ENCODE data around the gene LIN28B. TPM values are rescaled to one million over a fixed set of nuclear protein-coding genes. Genes with fewer than 3 reads are reported as not detected.
"Not testable (repeated sequence)": the region's sequence is repeated elsewhere in the genome, so short reads cannot be mapped to it uniquely, and the experiment has no call there.

The LIN28B gene
- total RNA-seq, 4 donors from 2014 or later = 0.14 TPM; not detected in 3

DNA sequence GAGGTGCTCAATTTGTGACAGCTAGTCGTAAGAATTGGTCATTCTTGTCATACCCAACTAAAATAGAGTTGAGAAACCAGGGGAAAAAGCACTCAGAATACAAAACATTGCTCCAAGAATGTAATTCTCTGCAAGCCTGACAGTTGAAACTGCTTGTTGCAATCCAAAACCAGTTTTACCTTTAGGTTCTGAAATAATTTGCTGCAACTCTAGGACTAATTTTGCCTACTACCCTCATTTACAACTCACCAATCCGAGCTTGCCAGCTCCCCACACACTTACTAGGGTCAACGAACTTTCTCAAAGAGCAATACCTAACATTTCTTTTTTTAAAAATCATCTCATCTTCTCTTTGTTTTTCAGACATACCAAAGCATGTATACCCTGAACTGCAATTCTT lies 29.7 kb downstream of the LIN28B start:
- intact Hi-C loops (cut with DNase I; ENCODE audit: low total_unique reads) = no loop called here
- no peak for DNase-seq
- H3K27ac ChIP-seq = no peak overlapping the region
- TF ChIP-seq, protein P1, sequence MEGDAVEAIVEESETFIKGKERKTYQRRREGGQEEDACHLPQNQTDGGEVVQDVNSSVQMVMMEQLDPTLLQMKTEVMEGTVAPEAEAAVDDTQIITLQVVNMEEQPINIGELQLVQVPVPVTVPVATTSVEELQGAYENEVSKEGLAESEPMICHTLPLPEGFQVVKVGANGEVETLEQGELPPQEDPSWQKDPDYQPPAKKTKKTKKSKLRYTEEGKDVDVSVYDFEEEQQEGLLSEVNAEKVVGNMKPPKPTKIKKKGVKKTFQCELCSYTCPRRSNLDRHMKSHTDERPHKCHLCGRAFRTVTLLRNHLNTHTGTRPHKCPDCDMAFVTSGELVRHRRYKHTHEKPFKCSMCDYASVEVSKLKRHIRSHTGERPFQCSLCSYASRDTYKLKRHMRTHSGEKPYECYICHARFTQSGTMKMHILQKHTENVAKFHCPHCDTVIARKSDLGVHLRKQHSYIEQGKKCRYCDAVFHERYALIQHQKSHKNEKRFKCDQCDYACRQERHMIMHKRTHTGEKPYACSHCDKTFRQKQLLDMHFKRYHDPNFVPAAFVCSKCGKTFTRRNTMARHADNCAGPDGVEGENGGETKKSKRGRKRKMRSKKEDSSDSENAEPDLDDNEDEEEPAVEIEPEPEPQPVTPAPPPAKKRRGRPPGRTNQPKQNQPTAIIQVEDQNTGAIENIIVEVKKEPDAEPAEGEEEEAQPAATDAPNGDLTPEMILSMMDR (IDR thresholded peaks at IDR 0.05) = no peak
- no peak for TF ChIP-seq POLR2A (IDR thresholded peaks at IDR 0.05)
- no peaks in the 10 kb centered on the region for H3K36me3 ChIP-seq
- H3K4me1 ChIP-seq = no peaks in the 10 kb centered on the region
- no peak overlapping the region for H3K4me3 ChIP-seq
- no peaks in the 10 kb centered on the region for H3K27me3 ChIP-seq
- no peaks in the 10 kb centered on the region for H3K9me3 ChIP-seq

DNA sequence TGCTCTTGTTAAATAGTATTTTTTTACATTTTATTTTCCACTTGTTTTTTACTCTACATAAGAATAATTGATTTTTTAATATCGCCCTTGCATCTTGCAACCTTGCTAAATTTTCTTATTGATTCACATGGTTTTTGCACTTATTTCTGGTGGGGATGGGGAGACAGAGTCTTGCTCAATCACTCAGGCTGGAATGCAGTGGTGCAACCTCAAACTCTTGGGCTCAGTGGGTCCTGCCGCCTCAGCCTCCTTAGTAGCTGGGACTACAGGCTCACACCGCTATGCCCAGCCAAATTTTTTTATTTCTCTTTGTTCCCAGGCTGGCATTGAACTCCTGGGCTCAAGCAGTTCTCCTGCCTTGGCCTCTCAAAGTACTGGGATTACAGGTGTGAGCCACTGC lies 30.3 kb downstream of the LIN28B start:
- no peak for TF ChIP-seq POLR2A (IDR thresholded peaks at IDR 0.05)
- TF ChIP-seq, protein P1 (IDR thresholded peaks at IDR 0.05) = no peak
- intact Hi-C loops (cut with DNase I; ENCODE audit: low total_unique reads) = no loop called here
- no peaks in the 10 kb centered on the region for H3K27me3 ChIP-seq
- H3K4me1 ChIP-seq = no peaks in the 10 kb centered on the region
- no peaks in the 10 kb centered on the region for H3K36me3 ChIP-seq
- no peaks in the 10 kb centered on the region for H3K9me3 ChIP-seq
- no peak for DNase-seq
- H3K27ac ChIP-seq = no peak overlapping the region
- H3K4me3 ChIP-seq = no peak overlapping the region

DNA sequence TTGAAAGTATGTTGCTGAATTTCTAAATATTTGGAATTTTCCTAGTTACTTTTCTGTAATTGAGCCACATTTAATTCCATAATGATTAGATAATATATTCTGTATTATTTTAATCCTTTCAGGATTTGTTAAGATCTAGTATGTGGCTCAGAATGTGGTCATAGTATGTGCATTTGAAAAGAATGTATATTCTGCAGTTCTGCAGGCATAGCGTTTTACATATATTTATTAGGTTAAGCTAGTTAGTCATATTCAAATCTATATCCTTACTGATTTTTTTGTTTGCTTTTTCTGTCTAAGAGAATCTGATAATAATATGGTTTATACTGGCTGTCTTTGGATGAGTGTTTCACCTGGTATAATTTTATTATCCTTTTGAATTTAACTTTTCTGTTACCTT lies 33.2 kb downstream of the LIN28B start:
- no peak overlapping the region for H3K4me3 ChIP-seq
- H3K4me1 ChIP-seq = no peaks in the 10 kb centered on the region
- DNase-seq = no peak
- H3K27ac ChIP-seq = no peak overlapping the region
- H3K27me3 ChIP-seq = no peaks in the 10 kb centered on the region
- no peaks in the 10 kb centered on the region for H3K9me3 ChIP-seq
- H3K36me3 ChIP-seq = no peaks in the 10 kb centered on the region
- TF ChIP-seq, protein P1 (IDR thresholded peaks at IDR 0.05) = no peak
- TF ChIP-seq POLR2A (IDR thresholded peaks at IDR 0.05) = no peak
- intact Hi-C loops (cut with DNase I; ENCODE audit: low total_unique reads) = no loop called here

DNA sequence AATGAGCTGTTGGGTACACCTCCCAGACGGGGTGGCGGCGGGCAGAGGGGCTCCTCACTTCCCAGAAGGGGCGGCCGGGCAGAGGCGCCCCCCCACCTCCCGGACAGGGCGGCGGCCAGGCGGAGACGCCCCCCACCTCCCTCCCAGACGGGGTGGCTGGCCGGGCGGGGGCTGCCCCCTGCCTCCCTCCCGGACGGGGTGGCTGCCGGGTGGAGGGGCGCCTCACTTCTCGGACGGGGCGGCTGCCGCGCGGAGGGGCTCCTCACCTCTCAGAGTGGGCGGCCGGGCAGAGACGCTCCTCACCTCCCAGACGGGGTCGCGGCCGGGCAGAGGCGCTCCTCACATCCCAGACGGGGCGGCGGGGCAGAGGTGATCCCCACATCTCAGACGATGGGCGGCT lies 34.2 kb downstream of the LIN28B start:
- H3K4me1 ChIP-seq; DNase-seq; H3K27ac ChIP-seq; H3K27me3 ChIP-seq; H3K36me3 ChIP-seq; H3K4me3 ChIP-seq; H3K9me3 ChIP-seq; intact Hi-C loops (cut with DNase I; ENCODE audit: low total_unique reads): not testable (repeated sequence)

DNA sequence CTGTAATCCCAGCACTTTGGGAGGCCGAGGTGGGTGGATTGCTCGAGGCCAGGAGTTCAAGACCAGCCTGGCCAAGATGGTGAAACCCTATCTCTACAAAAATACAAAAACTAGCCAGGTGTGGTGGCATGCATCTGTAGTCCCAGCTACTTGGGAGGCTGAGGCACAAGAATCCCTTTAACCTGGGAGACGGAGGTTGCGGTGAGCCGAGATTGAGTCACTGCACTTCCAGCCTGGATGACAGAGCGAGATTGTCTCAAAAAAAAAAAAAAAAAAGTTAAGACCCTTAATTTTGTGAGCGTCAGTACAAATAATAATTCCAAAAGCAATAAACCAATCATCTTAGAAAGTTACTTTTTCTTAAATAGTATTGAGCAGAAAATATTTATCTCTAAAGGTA lies 36.7 kb downstream of the LIN28B start:
- H3K27me3 ChIP-seq; H3K9me3 ChIP-seq; intact Hi-C loops (cut with DNase I; ENCODE audit: low total_unique reads); DNase-seq; H3K4me1 ChIP-seq; H3K36me3 ChIP-seq; H3K27ac ChIP-seq; H3K4me3 ChIP-seq: not testable (repeated sequence)

DNA sequence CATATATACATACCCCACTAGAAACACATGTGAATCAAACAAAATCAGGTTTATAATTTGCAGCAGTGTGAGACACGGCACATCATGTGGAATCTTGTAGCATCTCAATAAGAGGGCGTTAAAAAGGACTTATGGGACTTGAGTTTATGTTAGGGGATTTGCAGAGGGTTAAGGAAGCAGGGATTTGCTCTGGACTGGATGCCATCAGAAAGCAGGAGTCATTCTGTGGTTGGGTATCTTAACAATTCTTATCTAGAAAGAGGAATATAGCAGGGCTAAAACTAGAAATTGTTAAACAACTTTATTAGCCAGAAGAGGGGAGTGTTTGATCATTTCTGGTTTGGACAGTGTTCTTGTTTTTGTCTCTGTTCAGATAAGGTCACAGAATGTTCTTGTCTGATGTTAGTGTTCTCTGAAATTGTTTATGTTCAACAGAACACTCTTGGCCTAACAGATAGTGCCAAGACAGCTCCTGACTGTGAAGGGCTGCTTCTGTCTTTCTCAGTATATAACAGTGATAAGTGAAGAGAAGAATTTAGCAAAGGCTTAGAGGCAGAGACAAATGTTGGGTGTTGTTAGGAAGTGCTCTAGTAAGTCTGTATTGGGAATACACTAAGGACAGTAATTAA lies 39.2 kb downstream of the LIN28B start:
- H3K27ac ChIP-seq = no peak overlapping the region
- intact Hi-C loops (cut with DNase I; ENCODE audit: low total_unique reads) = no loop called here
- DNase-seq = no peak

More for the DNA sequence above, 39.2 kb downstream of the LIN28B start:
- Histone ChIP-seq H3K4me3 (no peak overlapping the region), H3K9me3 (no peaks in the 10 kb centered on the region), H3K27me3 (no peaks in the 10 kb centered on the region), H3K36me3 (no peaks in the 10 kb centered on the region), H3K4me1 (no peaks in the 10 kb centered on the region)
- TF ChIP-seq, protein P1 (IDR thresholded peaks at IDR 0.05) = no peak
- TF ChIP-seq POLR2A (IDR thresholded peaks at IDR 0.05) = no peak
